ENCODE measurements around the gene ACTR1A.
"Not testable (repeated sequence)": the region's sequence is repeated elsewhere in the genome, so short reads cannot be mapped to it uniquely, and the experiment has no call there.

Gene ACTR1A

DNA sequence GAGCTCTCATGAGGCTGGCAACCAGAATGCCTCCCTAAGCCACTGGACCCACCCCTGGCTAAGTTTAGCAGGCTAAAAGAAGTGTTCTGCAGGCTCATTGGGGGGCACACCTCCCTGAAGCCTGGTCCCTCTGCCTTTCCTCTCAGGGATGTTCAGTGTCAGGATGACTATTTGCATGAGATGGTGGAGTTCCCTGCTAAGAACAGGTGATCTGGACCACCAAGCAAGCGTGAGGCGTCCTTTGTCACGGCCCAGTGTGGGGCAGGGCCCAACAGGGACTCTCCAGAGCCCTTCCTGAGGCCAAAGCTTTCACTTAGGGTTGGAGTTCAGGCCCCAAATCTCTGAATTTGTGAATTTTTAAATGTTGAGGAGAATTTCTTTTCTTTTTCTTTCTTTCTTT, 13.2 kb upstream of the ACTR1A start:
- DNase-seq (ENCODE audit: low read depth in 2 of 2), result no peak

DNA sequence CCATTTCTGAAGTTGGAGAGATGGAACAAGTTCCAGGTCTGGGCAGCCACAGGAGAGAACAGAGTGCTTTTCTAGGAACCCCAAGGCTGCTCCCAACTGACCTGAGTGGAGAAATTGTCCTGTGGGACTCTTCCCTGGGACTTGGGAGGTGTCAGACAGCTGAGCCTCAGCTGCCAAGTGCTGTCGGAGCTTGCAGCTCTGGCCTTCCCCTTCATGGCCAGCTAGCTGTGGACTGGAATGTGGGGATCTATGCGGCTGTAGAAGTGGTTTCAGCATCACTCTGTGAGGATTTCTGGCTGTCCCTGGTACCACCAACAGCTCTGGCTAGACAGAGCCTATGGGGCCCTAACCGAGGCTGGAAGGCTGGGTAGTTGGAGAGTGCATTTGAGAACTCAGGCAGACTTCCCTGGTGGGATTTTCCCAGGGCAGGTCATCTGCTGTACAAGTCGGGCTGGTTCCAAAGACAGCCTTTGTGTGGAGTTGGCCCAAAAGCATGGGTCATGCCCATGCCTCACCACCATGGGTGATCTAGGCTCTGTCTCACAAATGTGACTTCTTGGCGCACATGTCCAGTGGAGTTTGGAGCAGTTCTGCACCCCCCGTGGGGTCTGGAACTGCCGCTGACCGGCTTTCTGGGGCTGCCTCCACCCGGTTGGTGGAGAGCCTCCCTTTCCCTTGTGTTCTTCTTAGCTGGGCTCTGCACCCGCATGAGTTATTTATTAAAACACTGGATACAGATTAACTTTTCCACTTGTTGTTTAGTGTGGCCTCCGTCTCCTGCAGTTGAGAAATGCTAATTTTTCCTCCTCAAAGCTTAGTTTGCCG, 12.2 kb upstream of the ACTR1A start:
- no peak for DNase-seq (ENCODE audit: low read depth in 2 of 2)

DNA sequence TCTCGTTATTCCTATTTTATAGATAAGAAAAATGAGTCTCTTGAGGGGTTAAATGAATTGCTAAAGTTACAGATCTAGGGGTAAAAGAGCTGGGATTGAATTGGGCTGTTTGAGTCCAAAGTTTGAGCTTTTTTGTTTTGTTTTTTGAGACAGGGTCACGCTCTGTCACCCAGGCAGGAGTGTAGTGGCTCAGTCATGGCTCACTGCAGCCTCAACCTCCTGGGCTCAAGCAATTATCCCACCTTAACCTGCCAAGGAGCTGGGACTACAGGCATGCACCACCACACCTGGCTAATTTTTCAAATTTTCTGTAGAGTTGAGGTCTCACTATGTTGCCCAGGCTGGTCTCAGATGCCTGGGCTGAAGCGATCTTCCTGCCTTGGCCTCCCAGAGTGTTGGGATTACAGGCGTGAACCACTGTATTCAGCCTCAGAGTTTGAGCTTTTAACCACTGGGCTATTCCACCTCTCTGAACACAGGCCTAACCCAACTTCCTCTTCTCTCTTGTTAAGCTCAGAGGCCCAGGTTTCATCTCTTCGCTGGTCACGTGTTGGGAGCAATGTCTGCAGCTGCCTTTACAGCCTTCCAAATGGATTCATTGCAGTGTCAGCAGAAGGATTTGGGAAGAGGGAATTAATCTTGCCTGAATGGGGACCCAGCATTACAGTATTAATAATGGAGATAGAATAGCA, 9.2 kb upstream of the ACTR1A start:
- DNase-seq (ENCODE audit: low read depth in 2 of 2), result no peak

DNA sequence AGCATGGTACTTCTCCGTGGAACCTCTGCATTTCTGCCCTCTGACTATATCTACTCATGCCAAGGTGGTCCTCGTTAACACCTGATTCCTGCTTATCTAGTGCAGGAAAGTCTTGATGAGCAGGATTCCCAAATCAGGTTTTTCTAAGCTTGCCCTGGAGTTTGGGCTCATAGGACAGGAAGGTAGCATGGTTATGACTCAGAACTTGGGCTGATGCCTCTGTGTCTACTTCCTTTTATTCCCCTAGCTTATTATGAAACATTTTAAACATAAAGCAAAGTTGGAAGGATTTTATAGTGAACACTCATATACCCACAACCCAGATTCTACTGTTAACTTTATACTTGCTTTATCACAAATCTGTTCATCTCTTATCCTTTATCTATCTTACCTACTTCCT, 6.9 kb upstream of the ACTR1A start:
- DNase-seq (ENCODE audit: low read depth in 2 of 2), result peak in 1 of 2 experiments; percentile 19

DNA sequence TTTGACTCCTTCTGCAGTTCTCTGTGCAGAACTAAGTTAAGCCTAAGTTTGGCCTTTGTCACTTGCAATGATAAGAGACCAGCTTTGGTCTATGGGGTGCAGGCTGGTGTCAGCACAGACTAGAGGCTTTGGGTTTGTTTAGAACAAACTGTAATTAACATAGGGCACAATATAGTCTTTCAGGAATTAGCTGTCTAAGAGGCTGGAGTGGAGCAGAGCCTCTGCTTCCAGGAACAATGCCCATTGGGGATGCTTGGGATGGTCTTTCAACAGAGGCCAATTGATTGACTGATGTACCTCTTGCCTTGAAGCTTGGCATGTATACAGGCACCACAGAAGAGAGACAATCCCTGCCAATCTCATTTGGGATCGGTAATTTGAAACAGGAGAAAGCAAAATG, 6.0 kb upstream of the ACTR1A start:
- DNase-seq (ENCODE audit: low read depth in 2 of 2), result no peak

DNA sequence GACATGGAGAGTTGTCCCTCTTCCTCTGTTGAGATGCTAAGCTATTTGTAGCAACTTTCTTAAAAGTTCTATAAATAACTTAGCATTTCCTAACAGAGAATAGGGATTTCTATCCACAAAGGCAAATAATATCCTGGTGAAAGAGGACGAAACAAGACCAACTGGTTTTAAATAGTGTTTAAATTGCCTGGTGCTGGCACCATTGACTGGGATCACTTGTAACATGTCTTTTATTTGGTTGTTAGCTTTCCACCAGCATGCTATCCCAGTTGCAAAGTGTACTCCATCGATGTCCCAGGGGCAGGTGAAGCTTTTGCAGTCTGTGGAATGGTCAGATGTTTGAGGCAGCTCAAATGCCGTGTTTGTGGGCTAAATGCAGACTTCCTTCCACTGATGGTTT, 5.0 kb upstream of the ACTR1A start:
- no peak for DNase-seq (ENCODE audit: low read depth in 2 of 2)

DNA sequence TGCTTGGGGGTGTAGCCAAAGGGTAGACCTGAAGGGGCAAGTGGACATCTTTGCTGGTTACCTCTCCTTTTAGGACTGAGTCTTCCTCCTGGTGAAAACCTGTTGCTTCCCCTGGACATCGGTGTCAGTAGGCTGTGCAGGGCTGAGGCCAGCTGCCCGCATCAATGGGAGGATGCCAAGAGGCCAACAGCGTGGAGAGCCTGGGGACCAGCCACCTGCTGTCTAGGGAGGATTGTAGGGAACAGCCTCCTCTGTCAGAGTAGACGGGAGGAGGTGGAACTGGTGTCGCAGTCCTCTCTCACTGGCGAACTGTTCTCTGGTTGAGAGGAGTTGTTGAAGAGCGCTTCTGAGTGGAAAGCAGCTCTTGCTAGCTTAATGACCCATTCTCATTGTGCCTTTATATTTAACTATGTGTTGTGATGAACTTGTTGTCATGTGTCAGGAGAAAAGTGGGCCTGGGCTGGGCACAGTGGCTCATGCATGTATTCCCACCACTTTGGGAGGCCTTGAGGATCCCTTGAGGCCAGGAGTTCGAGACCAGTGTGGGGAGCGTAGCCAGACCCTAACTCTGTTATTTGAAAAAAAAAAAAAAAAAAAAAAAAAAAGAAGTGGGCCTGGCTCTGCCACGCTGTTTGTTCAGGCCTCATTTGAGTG, 3.1 kb upstream of the ACTR1A start:
- no peak for DNase-seq (ENCODE audit: low read depth in 2 of 2)

DNA sequence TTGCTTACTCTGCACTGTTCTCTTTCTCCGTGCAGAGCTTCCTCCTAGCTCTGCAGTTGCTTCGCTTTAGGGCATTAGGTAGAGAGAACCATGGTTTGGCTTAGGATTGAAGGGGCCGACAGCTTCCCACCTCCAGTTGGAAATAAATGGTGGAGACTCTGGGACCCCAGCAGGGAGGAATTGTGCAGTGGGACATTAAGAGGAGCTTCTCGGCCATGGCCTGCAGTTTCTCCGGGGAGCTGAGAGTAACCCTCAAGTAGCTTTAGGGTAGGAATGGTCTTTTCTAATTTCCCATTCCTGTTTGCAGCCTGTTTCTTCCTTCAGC, 2.4 kb upstream of the ACTR1A start:
- DNase-seq (ENCODE audit: low read depth in 2 of 2), result no peak

DNA sequence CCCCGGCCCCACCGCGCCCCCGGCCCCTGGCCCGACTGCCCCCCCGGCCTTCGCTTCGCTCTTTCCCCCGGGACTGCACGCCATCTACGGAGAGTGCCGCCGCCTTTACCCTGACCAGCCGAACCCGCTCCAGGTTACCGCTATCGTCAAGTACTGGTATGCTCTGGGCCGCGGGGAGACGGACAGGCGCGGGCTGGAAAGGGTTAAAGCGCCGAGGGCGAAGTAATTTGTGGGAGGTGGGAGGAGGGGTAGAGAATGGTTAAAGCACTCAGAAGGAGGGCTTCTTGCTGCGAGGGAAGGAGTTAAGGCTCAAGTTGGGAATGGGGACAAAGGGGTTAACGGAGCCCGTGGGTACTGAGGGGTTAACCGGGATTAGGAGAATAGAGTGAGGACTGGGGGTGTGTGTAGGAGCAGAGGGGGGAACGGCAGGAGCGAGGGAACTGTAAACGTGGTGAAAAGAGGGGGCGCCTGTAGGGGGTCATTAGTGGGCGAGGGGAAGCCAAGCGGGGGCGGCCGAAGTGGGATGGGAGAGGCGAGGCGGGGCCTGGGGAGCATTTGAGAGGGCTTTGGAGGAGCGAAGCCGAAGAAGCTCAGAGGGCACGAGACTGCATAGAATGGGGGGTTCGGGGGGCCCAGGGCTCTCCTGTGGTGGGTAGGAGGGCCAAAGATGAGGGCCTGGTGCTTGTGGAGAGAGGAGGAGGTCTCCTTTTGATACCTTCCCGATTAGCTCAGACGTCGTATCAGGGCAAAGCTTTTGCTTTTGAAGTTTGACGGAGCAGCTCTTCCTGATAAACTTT, 1.9 kb upstream of the ACTR1A start:
- DNase-seq (ENCODE audit: low read depth in 2 of 2), result no peak

DNA sequence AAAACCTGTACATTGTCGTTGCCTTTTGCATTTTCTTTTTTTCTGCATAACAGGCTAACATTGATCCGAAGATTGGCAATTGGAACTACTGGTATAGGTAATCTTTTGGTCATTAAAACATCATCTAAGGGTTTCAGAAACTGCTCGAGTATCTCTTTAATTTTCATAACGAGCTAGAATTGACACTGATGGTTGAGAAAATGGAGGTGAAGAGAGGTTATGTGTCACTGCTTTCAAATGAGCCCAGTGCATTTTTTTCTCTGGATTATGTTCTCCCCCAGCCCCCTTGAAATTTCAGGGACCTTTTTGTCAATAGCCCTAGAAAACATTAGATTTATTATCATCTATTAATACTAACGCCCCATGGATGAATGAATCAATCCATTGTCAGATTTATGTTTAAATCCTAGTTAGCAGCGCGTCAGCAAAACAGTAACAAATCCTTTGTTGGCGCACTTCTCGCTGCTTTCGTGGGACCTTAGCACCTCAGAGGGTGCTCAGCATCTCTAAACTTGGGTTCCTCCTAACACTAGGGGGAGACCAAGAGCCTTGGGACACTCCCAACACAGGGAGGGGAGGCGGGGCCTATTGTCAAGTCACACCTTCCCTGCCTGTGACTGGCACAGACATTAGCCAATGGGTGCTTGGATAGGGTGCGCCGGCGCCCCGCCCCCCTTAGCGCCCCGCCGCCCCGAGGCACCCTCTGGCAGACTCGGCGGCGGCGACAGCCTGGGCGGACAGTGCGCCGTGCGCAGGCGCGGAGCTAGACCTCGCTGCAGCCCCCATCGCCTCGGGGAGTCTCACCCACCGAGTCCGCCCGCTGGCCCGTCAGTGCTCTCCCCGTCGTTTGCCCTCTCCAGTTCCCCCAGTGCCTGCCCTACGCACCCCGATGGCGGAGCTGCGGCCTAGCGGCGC, 1.0 kb upstream of the ACTR1A start, which contains the start of gene SUFU:
SUFU (plus strand) TSS at position 709 of the 915 bp plus-strand sequence; CDS start at position 890, 181 bp downstream.
- DNase-seq (ENCODE audit: low read depth in 2 of 2), result peak; percentile 97

DNA sequence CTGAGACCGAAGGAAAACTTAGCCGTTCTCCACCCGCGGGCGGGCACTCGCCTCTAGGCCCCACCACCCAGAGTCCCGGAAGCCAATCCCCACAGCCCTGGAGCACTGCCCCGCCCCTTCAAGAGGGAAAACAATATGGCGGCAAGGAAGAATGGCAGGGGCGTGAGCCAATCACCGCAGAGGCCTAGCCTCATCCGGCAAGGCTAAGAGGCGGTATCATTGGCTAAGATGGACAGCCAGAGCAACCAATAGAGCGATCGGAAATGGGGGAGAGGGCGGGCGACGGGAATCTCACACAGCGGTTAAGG, 529 bp downstream of the ACTR1A start:
- DNase-seq (ENCODE audit: low read depth in 2 of 2), result peak; percentile 99

DNA sequence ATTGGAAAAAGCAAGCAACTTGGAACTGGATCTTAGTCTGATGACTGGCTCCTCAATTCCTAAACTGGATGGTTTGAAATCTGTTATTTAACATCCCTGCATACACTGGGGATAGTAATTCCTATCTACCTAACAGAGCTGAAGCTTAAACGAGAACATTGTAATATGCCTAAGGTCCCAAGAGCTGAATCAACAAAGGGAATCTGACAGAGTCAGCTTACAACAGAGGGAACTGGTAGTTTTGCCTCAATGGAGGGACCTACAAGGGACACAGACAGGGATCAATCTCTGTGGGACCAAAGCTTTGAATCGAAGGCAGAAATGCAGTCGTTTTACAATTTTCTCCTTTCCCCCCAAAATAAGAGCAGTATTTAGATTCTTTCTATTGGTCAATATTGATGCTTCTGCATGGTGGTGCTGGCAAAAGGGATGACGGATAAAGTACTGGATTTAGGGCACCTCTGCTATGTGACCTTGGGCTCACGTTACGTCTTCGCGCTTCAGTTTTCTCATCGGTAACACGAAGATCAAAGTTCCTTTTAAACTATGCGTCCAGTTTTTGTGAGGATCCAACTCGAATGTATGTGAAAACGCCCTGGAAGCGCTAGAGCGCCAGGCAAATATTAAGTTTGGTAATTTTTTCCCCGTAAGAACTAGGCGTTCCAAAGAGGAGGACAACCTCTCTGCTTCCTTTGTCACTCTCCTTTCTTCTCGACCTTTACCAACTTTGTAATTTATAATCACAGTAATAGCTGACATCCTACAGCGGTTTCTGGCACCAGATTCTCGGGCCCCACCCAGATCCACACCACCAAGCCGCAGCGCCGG, 1.1 kb downstream of the ACTR1A start:
- no peak for DNase-seq (ENCODE audit: low read depth in 2 of 2)

DNA sequence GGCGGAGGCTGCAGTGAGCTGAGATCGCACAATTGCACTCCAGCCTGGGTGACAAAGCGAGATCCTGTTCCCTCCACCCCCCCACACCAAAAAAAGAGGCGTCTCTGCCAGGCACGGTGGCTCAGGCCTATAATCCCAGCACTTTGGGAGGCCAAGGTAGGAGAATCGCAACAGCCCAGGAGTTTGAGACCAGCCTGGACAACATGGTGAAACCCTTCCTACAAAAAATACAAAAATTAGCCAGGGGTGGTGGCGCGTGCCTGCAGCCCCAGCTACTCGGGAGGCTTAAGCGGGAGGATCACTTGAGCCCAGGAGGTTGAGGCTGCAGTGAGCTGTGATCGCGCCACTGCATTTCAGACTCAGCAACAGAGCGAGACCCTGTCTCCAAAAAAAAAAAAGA, 1.8 kb downstream of the ACTR1A start:
- DNase-seq (ENCODE audit: low read depth in 2 of 2), result not testable (repeated sequence)

DNA sequence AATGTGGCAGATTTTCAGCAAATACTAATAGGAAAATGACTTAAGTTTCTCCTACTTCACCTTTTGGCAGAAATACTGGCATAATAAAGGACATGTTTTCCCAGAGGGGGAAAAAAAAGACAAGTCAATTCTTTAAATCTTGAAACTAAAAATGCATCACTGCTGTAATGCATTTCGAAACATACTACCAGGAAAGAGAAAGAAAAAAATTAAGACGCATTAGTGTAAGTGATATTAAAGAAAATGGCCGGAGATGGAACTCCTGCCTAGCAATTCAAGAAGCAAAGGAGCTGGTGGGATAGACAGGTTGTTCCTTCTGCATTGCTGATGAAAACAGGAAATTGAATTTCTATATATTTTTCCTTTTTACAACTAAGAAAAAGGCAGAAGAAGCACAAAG, 3.2 kb downstream of the ACTR1A start:
- no peak for DNase-seq (ENCODE audit: low read depth in 2 of 2)

DNA sequence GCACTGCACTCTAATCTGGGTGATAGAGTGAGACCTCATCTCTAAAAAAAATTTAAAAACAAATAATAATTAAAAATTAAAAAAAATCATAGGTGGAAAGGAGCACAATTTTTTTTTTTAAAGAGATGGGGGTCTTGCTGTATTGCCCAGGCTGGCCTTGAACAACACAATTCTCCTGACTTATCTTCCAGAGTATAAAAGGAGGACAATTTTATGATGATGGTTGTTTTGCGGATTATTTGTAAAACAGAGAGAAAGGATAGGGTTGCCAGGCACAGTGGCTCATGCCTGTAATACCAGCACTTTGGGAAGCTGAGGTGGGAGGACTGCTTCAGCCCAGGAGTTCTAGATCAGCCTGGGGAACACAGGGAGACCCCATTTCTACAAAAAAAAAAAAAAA, 5.0 kb downstream of the ACTR1A start:
- no peak for DNase-seq (ENCODE audit: low read depth in 2 of 2)

DNA sequence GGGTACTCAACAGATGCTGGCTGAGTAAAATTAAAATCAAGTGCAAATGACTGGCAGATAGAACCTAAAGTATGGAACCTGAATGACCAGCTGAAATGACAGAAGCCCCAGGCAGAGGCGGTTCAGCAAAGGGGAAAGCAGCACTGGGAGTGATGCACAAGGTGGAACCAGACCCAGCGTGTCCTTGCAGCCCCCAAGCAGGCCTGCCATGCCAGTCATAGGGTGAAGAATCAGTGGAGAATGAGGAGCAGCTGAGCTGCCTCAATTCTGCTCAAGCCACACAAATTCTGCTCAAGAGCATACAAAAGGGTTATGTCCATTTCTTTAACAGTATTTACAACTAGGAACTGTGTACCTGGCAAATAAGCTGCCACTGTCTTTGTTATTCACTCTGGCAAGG, 8.7 kb downstream of the ACTR1A start:
- no peak for DNase-seq (ENCODE audit: low read depth in 2 of 2)

DNA sequence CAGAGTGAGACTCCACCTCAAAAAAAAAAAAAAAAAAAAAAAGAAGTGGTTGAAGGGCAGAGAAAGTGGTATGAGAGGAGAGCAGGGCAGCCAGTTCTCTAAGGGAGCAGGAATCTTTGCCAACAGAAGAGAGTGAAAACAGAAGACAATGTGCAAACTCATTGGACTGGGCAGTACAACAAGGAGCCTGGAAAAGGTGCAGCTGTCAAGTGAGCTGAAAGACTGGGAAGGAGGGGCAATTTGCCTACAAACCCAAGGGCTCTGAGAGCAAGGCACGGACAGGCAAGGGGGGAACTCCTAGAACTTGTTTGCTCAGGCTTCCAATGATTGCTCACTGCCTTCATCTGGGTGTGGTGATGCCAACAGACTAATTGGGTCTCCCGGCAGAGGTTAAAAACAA, 9.5 kb downstream of the ACTR1A start:
- no peak for DNase-seq (ENCODE audit: low read depth in 2 of 2)

DNA sequence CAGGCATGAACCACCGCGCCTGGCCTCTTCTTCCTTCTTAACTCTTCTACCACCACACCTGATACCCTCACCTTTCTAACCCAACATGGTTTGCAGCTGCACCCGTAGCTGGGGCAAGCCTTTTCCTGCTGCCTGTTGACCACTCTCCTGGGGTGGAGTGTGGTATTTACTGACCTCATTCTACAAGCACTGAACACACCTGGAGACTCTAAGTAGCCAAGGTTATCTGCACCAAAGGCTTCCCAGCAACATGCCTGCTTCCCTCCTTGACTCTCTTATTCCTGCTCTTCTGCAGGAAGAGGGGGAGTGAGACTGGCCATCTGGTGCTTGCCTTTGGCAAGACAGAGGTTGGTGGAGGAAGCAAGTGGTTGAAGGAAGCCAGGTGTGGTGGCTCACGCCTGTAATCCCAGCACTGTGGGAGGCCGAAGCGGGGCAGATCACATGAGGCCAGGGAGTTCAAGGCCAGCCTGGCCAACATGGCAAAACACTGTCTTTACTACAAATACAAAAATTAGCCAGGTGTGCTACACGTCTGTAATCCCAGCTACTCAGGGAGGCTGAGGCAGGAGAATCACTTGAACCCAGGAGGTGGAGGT, 10.1 kb downstream of the ACTR1A start:
- DNase-seq (ENCODE audit: low read depth in 2 of 2), result no peak

DNA sequence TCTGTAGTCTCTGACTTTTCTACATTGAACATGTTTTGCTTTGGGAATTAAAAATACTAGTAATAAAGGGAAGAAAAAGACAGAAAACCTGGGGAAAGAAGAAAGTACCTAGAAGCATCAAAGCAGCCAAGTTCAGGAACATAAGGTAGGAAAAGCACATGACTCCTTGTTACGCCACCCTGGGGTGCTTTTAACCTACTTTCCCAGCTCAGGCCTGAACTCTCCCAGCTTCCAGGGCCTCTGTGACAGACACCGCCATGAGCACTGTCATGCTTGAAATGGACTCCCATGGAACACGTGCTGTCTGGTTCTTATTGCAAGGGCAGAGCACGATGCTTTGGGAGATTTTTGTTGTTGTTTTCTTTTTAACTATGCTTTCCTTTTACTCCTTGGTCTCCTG, 11.4 kb downstream of the ACTR1A start:
- no peak for DNase-seq (ENCODE audit: low read depth in 2 of 2)

Data from fibroblast of skin of left biceps (primary cell).